T-cell (primary cell): ENCODE data around the gene PLEKHA8. TPM values are rescaled to one million over a fixed set of nuclear protein-coding genes. Genes with fewer than 3 reads are reported as not detected.

Experiments used
- ATAC-seq, 4 experiments: fragments of 200-7000 bp in 3 of 4; fragments of 150-1000 bp in 1 of 4; cut with Tn5 transposase; replicated peaks in 1 of 4; 1 replicate in 3 of 4; 2 replicates in 1 of 4; pipeline ENCODE4 v1.10.0; 2021; ENCODE audit warnings: moderate library complexity in 3 of 4, mild to moderate bottlenecking in 2 of 4, moderate number of reproducible peaks in 1 of 4
- CTCF ChIA-PET, 2 donors: fragments of 300-600 bp; sonication (Branson Sonifier 250); formaldehyde crosslinking; loops; one replicate each; lab custom pipeline; 2022; ENCODE audit warnings: antibody characterized with exemption in 2 of 2; lab: Charles Lee
- POLR2A ChIA-PET, 2 donors: fragments of 300-600 bp; sonication (Branson Sonifier 250); formaldehyde crosslinking; loops; one replicate each; lab custom pipeline; 2022; ENCODE audit warnings: antibody characterized with exemption in 2 of 2; lab: Charles Lee
- DNase-seq, 35 experiments: peaks; one replicate each; pipeline versions ENCODE4 v3.0.0 to v3.0.0-alpha.2; 2013 to 2023
- H3K27ac ChIP-seq: one replicate; pipeline ENCODE4 v1.5.1; 2013; ENCODE audit warnings: low read length
- H3K27me3 ChIP-seq, 2 experiments: replicated peaks in 1 of 2; 1 replicate in 1 of 2; 2 replicates in 1 of 2; pipeline versions ENCODE4 v1.6.1 to v1.7.0; 2013; ENCODE audit warnings: low read length in 1 of 2, mixed read lengths in 1 of 2; ENCODE audit not compliant: control insufficient read depth in 2 of 2, insufficient read depth in 2 of 2; ENCODE audit errors: extremely low read depth in 1 of 2
- H3K36me3 ChIP-seq, 2 donors: 1 replicate in 1 of 2; 2 replicates in 1 of 2; pipeline versions ENCODE4 v1.6.1 to v1.7.0; 2013; ENCODE audit warnings: low read length in 1 of 2; ENCODE audit not compliant: control insufficient read depth in 2 of 2, insufficient read depth in 1 of 2; ENCODE audit errors: extremely low read depth in 1 of 2
- H3K4me1 ChIP-seq, 2 experiments: 1 replicate in 1 of 2; 2 replicates in 1 of 2; pipeline versions ENCODE4 v1.6.1 to v1.7.0; 2013; ENCODE audit warnings: low read length in 2 of 2, mixed read lengths in 1 of 2; ENCODE audit not compliant: insufficient read depth in 2 of 2, control insufficient read depth in 1 of 2; ENCODE audit errors: extremely low read depth in 1 of 2
- H3K4me3 ChIP-seq, 2 donors: 1 replicate in 1 of 2; 2 replicates in 1 of 2; pipeline versions ENCODE4 v1.5.1 to v1.7.0; 2013; ENCODE audit warnings: mild to moderate bottlenecking in 2 of 2, low read length in 1 of 2, moderate library complexity in 1 of 2; ENCODE audit not compliant: control insufficient read depth in 1 of 2; ENCODE audit errors: extremely low read depth in 1 of 2
- H3K9me3 ChIP-seq: 2 replicates; pipeline ENCODE4 v1.7.0; 2013
- H3K27ac Mint-ChIP-seq, 2 donors: one replicate each; pipeline ENCODE4 v1.8.0; 2020 to 2021; ENCODE audit warnings: mild to moderate bottlenecking in 2 of 2, mixed read lengths in 2 of 2
- H3K27me3 Mint-ChIP-seq, 2 donors: one replicate each; pipeline ENCODE4 v1.8.0; 2021 to 2022; ENCODE audit warnings: mixed read lengths in 2 of 2
- H3K36me3 Mint-ChIP-seq: one replicate; pipeline ENCODE4 v1.8.0; 2021; ENCODE audit warnings: mixed read lengths
- H3K4me1 Mint-ChIP-seq, 3 donors: one replicate each; pipeline ENCODE4 v1.8.0; 2020 to 2022; ENCODE audit warnings: mixed read lengths in 3 of 3, mild to moderate bottlenecking in 1 of 3
- H3K4me3 Mint-ChIP-seq, 3 donors: one replicate each; pipeline ENCODE4 v1.8.0; 2020 to 2022; ENCODE audit warnings: mild to moderate bottlenecking in 3 of 3, mixed read lengths in 3 of 3, moderate library complexity in 3 of 3
- H3K9me3 Mint-ChIP-seq, 3 donors: one replicate each; pipeline ENCODE4 v1.8.0; 2020 to 2022; ENCODE audit warnings: mixed read lengths in 3 of 3
- WGBS: methylation state at CpG from one replicate; pipeline ENCODE4 v1.1.5; 2013; ENCODE audit warnings: missing lambda C conversion rate; ENCODE audit not compliant: insufficient coverage; 5-methylcytosine and 5-hydroxymethylcytosine counted together
- total RNA-seq, 35 experiments: library from RNA in 6 of 35; stranded (reverse) in 6 of 35; fragments of 120-200 nt in 1 of 35; gene quantifications; one replicate each; pipeline versions ENCODE4 v1.2.1 to v1.2.4 and lab custom pipeline; 2013 to 2026

PLEKHA8 gene
- total RNA-seq, 5 donors from 2014 or later (not counting 1 experiment from before 2014, with no cell fraction given) = 8.6 to 11.2 (median 9.9) TPM

- POLR2A ChIA-PET = no interaction called here
Observed at GRCh38 chr7:30172451-30172850, 144.2 kb downstream of the PLEKHA8 start.

GRCh38 chr7:30173058-30173897 is 145.1 kb downstream of the PLEKHA8 start:
- no peak overlapping the region for H3K27ac Mint-ChIP-seq
- Histone ChIP-seq H3K4me1 (peaks cover 0 to 8% of the 10 kb centered on the region in 2 experiments), H3K36me3 (no peaks in the 10 kb centered on the region), H3K4me3 (no peak overlapping the region), H3K9me3 (no peaks in the 10 kb centered on the region), H3K27ac (no peak overlapping the region), H3K27me3 (no peaks in the 10 kb centered on the region)
- 89% methylated on average over 10 of the region's 13 CpGs for WGBS
- H3K4me1 Mint-ChIP-seq = peaks cover 0 to 8% (median 0%) of the 10 kb centered on the region in 3 donors
- no peaks in the 10 kb centered on the region for H3K36me3 Mint-ChIP-seq
- no peak overlapping the region for H3K4me3 Mint-ChIP-seq
- CTCF ChIA-PET = interaction anchor here in 1 of 2 donors (0.5 kb wide), 1 partner anchor 100 kb away, joined by 3 read pairs; no protein-coding TSS in a partner anchor
- no peaks in the 10 kb centered on the region for H3K27me3 Mint-ChIP-seq
- no peaks in the 10 kb centered on the region for H3K9me3 Mint-ChIP-seq
- DNase-seq = no peak
- POLR2A ChIA-PET = no interaction called here
- no peak for ATAC-seq

More at GRCh38 chr7:30172451-30172850, 144.2 kb downstream of the PLEKHA8 start:
- H3K36me3 ChIP-seq = no peaks in the 10 kb centered on the region
- peaks cover 0 to 8% of the 10 kb centered on the region in 2 experiments for H3K4me1 ChIP-seq
- Mint-ChIP-seq H3K4me1 (peaks cover 0 to 4% (median 0%) of the 10 kb centered on the region in 3 donors), H3K4me3 (no peak overlapping the region), H3K36me3 (peaks cover 4% of the 10 kb centered on the region), H3K27ac (no peak overlapping the region), H3K27me3 (no peaks in the 10 kb centered on the region), H3K9me3 (no peaks in the 10 kb centered on the region)
- no peak overlapping the region for H3K27ac ChIP-seq
- no peaks in the 10 kb centered on the region for H3K27me3 ChIP-seq
- WGBS = 92% methylated on average over 2 of the region's 3 CpGs
- CTCF ChIA-PET = interaction anchor here in 1 of 2 donors (0.5 kb wide), 1 partner anchor 101 kb away, joined by 3 read pairs; no protein-coding TSS in a partner anchor
- H3K4me3 ChIP-seq = no peak overlapping the region
- DNase-seq (no peak), ATAC-seq (no peak)
- no peaks in the 10 kb centered on the region for H3K9me3 ChIP-seq

GRCh38 chr7:30175180-30175579 is 147.0 kb downstream of the PLEKHA8 start:
- H3K27me3 ChIP-seq = no peaks in the 10 kb centered on the region
- Mint-ChIP-seq H3K4me1 (peaks cover 7 to 18% (median 9%) of the 10 kb centered on the region in 3 donors), H3K27ac (no peak overlapping the region), H3K36me3 (no peaks in the 10 kb centered on the region), H3K27me3 (no peaks in the 10 kb centered on the region), H3K4me3 (no peak overlapping the region), H3K9me3 (no peaks in the 10 kb centered on the region)
- no peaks in the 10 kb centered on the region for H3K9me3 ChIP-seq
- POLR2A ChIA-PET = interaction anchor here in 1 of 2 donors (0.5 kb wide), 1 partner anchor 416 kb away, joined by 4 read pairs; no protein-coding TSS in a partner anchor
- no peak overlapping the region for H3K4me3 ChIP-seq
- H3K36me3 ChIP-seq = no peaks in the 10 kb centered on the region
- peaks cover 0 to 16% of the 10 kb centered on the region in 2 experiments for H3K4me1 ChIP-seq
- 82% methylated on average over 3 of the region's 3 CpGs for WGBS
- CTCF ChIA-PET = no interaction called here
- no peak for DNase-seq
- no peak overlapping the region for H3K27ac ChIP-seq
- no peak for ATAC-seq

DNA sequence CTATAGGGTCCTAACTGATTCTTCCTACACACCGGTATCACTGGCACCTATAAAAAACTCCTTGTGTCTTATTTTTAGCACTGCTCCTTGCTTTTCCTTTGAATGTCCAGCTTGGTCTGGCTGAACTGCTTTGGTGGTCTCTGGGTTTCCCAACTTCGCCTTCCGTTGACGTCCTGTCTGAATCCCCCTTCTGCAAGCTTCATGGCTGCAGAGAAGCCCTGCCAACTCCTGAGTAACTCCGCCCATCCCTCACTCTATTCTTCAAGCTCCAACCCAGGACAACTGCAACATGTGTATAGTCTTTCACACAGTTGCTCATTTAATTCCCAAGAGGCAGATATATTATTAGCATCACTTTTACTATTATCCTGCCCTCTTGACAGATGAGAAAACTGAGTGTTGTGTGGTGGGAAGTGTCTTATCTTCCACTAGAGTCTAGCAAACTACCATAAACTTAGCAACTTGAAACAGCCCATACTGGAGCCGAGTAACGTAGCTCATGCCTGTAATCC is 147.5 kb downstream of the PLEKHA8 start:
- WGBS = 95% methylated on average over 6 of the region's 7 CpGs
- no peaks in the 10 kb centered on the region for H3K36me3 ChIP-seq
- H3K4me3 ChIP-seq = no peak overlapping the region
- H3K9me3 ChIP-seq = no peaks in the 10 kb centered on the region
- no peaks in the 10 kb centered on the region for H3K27me3 ChIP-seq
- ChIA-PET POLR2A (interaction anchor here in 1 of 2 donors (0.5 kb wide), 1 partner anchor 416 kb away, joined by 4 read pairs; no protein-coding TSS in a partner anchor), CTCF (no interaction called here)
- H3K4me3 Mint-ChIP-seq = no peak overlapping the region
- peaks cover 7 to 18% (median 9%) of the 10 kb centered on the region in 3 donors for H3K4me1 Mint-ChIP-seq
- peaks cover 0 to 16% of the 10 kb centered on the region in 2 experiments for H3K4me1 ChIP-seq
- no peaks in the 10 kb centered on the region for H3K27me3 Mint-ChIP-seq
- ATAC-seq (no peak), DNase-seq (no peak)
- no peaks in the 10 kb centered on the region for H3K36me3 Mint-ChIP-seq
- no peaks in the 10 kb centered on the region for H3K9me3 Mint-ChIP-seq
- no peak overlapping the region for H3K27ac Mint-ChIP-seq
- H3K27ac ChIP-seq = no peak overlapping the region

DNA sequence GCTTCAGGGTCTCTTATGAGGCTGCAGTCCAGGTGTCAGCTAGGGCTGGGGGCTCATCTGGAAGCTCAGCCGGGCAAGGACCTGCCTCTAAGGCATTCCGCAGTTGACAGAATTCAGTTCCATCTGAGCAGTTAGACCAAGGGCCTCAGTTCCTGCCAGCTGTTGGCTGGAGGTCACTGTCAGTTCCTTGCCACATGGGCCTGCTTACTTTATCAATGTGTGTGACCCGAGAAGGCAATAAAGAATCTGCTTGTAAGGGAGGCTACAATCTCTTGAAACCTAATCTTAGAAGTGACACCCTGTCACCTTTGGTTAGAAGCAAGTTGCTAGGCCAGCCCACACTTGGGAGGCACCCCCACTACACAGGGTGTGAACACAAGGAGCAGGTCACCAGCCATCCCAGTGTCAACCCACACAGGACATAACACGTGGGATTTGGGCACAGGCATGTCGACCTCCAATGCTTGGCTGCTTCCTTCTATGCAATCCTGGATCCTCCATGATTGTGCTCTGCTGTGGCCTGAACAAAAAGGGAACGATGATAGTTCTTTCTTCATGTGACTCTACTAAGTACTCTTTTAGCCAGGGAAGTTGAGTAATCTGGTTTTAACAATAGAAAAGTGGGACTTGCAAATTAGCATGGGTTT is 148.4 kb downstream of the PLEKHA8 start:
- DNase-seq (no peak), ATAC-seq (no peak)
- Histone ChIP-seq H3K4me1 (peaks cover 0 to 16% of the 10 kb centered on the region in 2 experiments), H3K27me3 (no peaks in the 10 kb centered on the region), H3K4me3 (no peak overlapping the region), H3K9me3 (no peaks in the 10 kb centered on the region), H3K36me3 (no peaks in the 10 kb centered on the region), H3K27ac (no peak overlapping the region)
- Mint-ChIP-seq H3K36me3 (no peaks in the 10 kb centered on the region), H3K27ac (no peak overlapping the region), H3K4me3 (no peak overlapping the region), H3K27me3 (no peaks in the 10 kb centered on the region), H3K9me3 (no peaks in the 10 kb centered on the region), H3K4me1 (peaks cover 7 to 18% (median 9%) of the 10 kb centered on the region in 3 donors)
- WGBS = 86% methylated on average over 4 of the region's 6 CpGs
- ChIA-PET POLR2A (no interaction called here), CTCF (no interaction called here)

- peaks cover 0 to 16% of the 10 kb centered on the region in 2 experiments for H3K4me1 ChIP-seq
- no peaks in the 10 kb centered on the region for H3K27me3 ChIP-seq
- H3K4me3 Mint-ChIP-seq = no peak overlapping the region
- H3K9me3 Mint-ChIP-seq = no peaks in the 10 kb centered on the region
- H3K4me3 ChIP-seq = no peak overlapping the region
- ATAC-seq (no peak), DNase-seq (no peak)
- peaks cover 7 to 18% (median 9%) of the 10 kb centered on the region in 3 donors for H3K4me1 Mint-ChIP-seq
- no peaks in the 10 kb centered on the region for H3K9me3 ChIP-seq
- WGBS = 94% methylated on average over 5 of the region's 5 CpGs
- CTCF ChIA-PET = no interaction called here
- H3K27ac Mint-ChIP-seq = no peak overlapping the region
- POLR2A ChIA-PET = no interaction called here
- H3K27ac ChIP-seq = no peak overlapping the region
- no peaks in the 10 kb centered on the region for H3K36me3 Mint-ChIP-seq
- H3K27me3 Mint-ChIP-seq = no peaks in the 10 kb centered on the region
- H3K36me3 ChIP-seq = no peaks in the 10 kb centered on the region
Observed at GRCh38 chr7:30177186-30177585, 149.0 kb downstream of the PLEKHA8 start.
